Kidney (tissue), 14 donors: ENCODE measurements around the gene BIN1. TPM values are rescaled to one million over a fixed set of nuclear protein-coding genes. Genes with fewer than 3 reads are reported as not detected.

ENCODE experiments used
- DNase-seq, 5 donors: peaks; one replicate each; pipeline ENCODE4 v3.0.0-alpha.2; 2013 to 2020
- FAIRE-seq: peaks from 2 replicates; lab custom pipeline; 2012; peaks lifted over from hg19 to GRCh38; lab: Jason Lieb, UNC
- H3K27ac ChIP-seq, 2 donors: one replicate each; pipeline ENCODE4 v1.7.0; 2013; ENCODE audit warnings: low read depth in 2 of 2, low read length in 2 of 2, inconsistent platforms in 1 of 2
- H3K27me3 ChIP-seq: one replicate; pipeline ENCODE4 v1.7.1; 2013; ENCODE audit warnings: low read length, inconsistent platforms; ENCODE audit not compliant: control insufficient read depth, insufficient read depth
- H3K36me3 ChIP-seq, 3 donors: one replicate each; pipeline versions ENCODE4 v1.7.0 to v1.7.1; 2013; ENCODE audit warnings: low read length in 3 of 3, control low read depth in 1 of 3, inconsistent platforms in 1 of 3; ENCODE audit not compliant: insufficient read depth in 3 of 3, control insufficient read depth in 2 of 3
- H3K4me1 ChIP-seq, 3 donors: one replicate each; pipeline versions ENCODE4 v1.7.0 to v1.7.1; 2013; ENCODE audit warnings: low read length in 3 of 3, inconsistent platforms in 1 of 3, low read depth in 1 of 3; ENCODE audit not compliant: control insufficient read depth in 2 of 3, insufficient read depth in 2 of 3
- H3K4me3 ChIP-seq, 3 donors: one replicate each; pipeline versions ENCODE4 v1.7.0 to v1.8.1; 2013; ENCODE audit warnings: low read length in 3 of 3, control low read depth in 1 of 3, inconsistent platforms in 1 of 3
- H3K9ac ChIP-seq, 3 donors: one replicate each; pipeline versions ENCODE4 v1.7.0 to v1.7.1; 2013; ENCODE audit warnings: low read length in 3 of 3, control low read depth in 1 of 3, inconsistent platforms in 1 of 3
- H3K9me3 ChIP-seq, 3 donors: one replicate each; pipeline versions ENCODE4 v1.7.0 to v1.7.1; 2013; ENCODE audit warnings: low read length in 3 of 3, control low read depth in 1 of 3, inconsistent platforms in 1 of 3; ENCODE audit not compliant: control insufficient read depth in 2 of 3, insufficient read depth in 1 of 3
- intact Hi-C: fragments of 100-400 bp; cut with DNase I; formaldehyde crosslinking; loops from one replicate; pipeline ENCODE4 v1.11.1; 2022
- polyA plus RNA-seq: library from polyadenylated mRNA; stranded (reverse); fragments of 350-450 nt; fragmentation: Illumina TruSeq; extraction: RNeasy Lipid Tissue Mini Kit (QIAGEN cat#74804); gene quantifications from one replicate; pipeline ENCODE4 v1.2.3, GENCODE V29; 2014; ENCODE audit warnings: low read depth, low replicate concordance; ENCODE audit not compliant: insufficient read depth
- total RNA-seq: library from RNA; stranded (reverse); fragmentation: NEBNext Ultra II Directional; extraction: Animal tissue kit (Norgen Biotek cat#: 25700); gene quantifications from one replicate; pipeline ENCODE4 v1.2.1, GENCODE V29; 2021
- TF ChIP-seq, protein P1 (sequence below): IDR thresholded peaks from 3 replicates; pipeline ENCODE4 v1.5.1; 2012; ENCODE audit warnings: mild to moderate bottlenecking, moderate library complexity, borderline replicate concordance; ENCODE audit not compliant: insufficient read depth; ENCODE audit errors: extremely low read depth
- donor health status: control.
- donor health status: control.
- donor health status: control.
- donor health status: control.
- donor health status: control.
- donor health status: DM: yes; HTN: yes; CAD: no.
- donor health status: Normal renal cell carcinoma (clear cell type).

BIN1 gene
- total and polyA plus RNA-seq, 2 donors from 2014 or later: 121 to 167 TPM

DNA sequence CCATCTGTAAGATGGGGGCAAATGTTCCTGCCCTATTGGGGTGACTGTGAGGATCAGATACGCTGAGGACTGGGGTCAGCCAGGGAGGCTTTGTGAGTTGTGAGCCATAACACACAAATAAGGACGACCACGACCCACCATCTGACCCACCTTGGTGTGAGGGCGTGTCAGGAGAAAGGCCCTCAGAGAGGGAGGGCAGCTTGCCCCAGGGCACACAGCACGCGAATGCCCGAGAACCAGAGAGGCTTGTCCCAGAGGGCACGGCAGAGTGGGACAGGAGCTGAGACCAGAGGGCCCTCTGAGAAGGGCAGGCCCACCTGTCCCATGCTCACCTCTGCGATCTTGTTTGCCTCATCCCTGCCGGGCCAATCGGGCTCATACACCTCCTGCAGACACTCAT lies 36.7 kb downstream of the BIN1 start:
- H3K4me1 ChIP-seq: peaks cover 0 to 6% (median 4%) of the 10 kb centered on the region in 3 donors
- DNase-seq (no peak), FAIRE-seq (no peak)
- no peak overlapping the region for H3K9ac ChIP-seq
- H3K36me3 ChIP-seq: peaks cover 0 to 9% (median 0%) of the 10 kb centered on the region in 3 donors
- H3K9me3 ChIP-seq: no peaks in the 10 kb centered on the region
- H3K4me3 ChIP-seq: no peak overlapping the region
- H3K27ac ChIP-seq: no peak overlapping the region
- intact Hi-C loops: no loop called here
- no peaks in the 10 kb centered on the region for H3K27me3 ChIP-seq
- TF ChIP-seq, protein P1, sequence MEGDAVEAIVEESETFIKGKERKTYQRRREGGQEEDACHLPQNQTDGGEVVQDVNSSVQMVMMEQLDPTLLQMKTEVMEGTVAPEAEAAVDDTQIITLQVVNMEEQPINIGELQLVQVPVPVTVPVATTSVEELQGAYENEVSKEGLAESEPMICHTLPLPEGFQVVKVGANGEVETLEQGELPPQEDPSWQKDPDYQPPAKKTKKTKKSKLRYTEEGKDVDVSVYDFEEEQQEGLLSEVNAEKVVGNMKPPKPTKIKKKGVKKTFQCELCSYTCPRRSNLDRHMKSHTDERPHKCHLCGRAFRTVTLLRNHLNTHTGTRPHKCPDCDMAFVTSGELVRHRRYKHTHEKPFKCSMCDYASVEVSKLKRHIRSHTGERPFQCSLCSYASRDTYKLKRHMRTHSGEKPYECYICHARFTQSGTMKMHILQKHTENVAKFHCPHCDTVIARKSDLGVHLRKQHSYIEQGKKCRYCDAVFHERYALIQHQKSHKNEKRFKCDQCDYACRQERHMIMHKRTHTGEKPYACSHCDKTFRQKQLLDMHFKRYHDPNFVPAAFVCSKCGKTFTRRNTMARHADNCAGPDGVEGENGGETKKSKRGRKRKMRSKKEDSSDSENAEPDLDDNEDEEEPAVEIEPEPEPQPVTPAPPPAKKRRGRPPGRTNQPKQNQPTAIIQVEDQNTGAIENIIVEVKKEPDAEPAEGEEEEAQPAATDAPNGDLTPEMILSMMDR: no peak

DNA sequence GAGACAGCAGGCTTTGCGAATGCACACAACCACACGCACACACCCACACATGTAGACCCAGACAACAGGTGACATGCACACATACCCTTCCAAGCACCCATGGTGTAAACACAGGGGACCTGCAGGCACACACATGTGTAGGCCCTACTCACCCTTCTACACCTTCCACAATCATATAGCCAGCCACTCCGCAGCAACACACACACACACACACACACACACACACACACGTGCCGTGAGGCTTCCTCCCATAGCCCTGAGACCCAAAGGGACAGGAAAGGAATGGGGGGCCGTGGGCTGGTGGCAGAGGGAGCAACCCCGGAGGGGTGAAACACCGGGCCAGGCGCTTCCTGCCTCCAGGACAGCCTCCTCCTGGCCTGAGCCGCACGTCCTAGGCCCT lies 37.4 kb downstream of the BIN1 start:
- no peaks in the 10 kb centered on the region for H3K27me3 ChIP-seq
- peaks cover 0 to 9% (median 0%) of the 10 kb centered on the region in 3 donors for H3K36me3 ChIP-seq
- DNase-seq (no peak), FAIRE-seq (no peak)
- peaks cover 0 to 7% (median 4%) of the 10 kb centered on the region in 3 donors for H3K4me1 ChIP-seq
- TF ChIP-seq, protein P1: no peak
- H3K9ac ChIP-seq: no peak overlapping the region
- H3K27ac ChIP-seq: no peak overlapping the region
- H3K4me3 ChIP-seq: no peak overlapping the region
- H3K9me3 ChIP-seq: no peaks in the 10 kb centered on the region
- intact Hi-C loops: no loop called here

DNA sequence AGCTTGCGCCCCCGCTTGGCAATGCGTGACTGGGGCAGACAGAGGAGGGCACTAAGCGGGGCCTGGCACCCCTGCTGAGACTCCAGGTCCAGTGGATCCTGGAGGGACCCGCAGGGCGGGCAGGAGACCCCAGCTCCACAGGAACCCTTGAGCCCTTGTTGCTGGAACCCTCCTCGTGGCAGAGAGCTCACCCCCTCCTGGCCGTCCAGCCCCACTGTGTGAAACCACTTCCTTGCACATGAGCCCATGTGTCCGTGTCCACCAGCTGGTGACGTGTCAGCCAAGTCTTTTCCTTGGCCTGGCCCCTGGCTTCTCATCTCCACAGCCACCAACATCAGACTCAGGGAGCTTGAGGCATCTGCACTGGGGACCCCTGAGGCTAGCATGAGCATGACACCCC lies 38.0 kb downstream of the BIN1 start:
- Histone ChIP-seq H3K27me3 (no peaks in the 10 kb centered on the region), H3K27ac (no peak overlapping the region), H3K4me3 (no peak overlapping the region), H3K36me3 (peaks cover 0 to 9% (median 0%) of the 10 kb centered on the region in 3 donors), H3K4me1 (peaks cover 0 to 7% (median 4%) of the 10 kb centered on the region in 3 donors), H3K9ac (no peak overlapping the region), H3K9me3 (no peaks in the 10 kb centered on the region)
- DNase-seq (no peak), FAIRE-seq (no peak)
- TF ChIP-seq, protein P1: no peak
- intact Hi-C loops: no loop called here

DNA sequence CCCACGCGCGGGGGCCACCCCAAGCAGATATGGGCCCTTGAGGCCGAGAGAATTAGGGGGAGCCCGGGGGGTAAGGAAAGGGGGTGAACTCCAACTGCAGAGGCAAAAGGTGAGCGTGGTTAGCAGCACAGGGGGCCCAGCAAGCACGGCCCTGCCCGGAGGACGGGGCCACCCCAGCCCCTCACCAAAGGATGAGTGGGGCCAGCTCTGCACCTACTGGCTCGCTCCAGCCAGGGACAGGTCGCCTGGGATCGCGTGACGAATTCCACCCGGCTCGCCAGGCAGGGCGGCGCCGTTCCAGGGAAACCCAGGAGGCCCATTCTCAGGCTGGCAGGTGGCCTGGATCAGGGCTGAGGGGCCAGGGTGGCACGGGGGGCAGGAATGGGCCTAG lies 38.6 kb downstream of the BIN1 start:
- FAIRE-seq (no peak), DNase-seq (no peak)
- H3K36me3 ChIP-seq: peaks cover 0 to 9% (median 0%) of the 10 kb centered on the region in 3 donors
- H3K4me3 ChIP-seq: no peak overlapping the region
- H3K4me1 ChIP-seq: peaks cover 0 to 7% (median 4%) of the 10 kb centered on the region in 3 donors
- H3K27me3 ChIP-seq: no peaks in the 10 kb centered on the region
- no peaks in the 10 kb centered on the region for H3K9me3 ChIP-seq
- no peak overlapping the region for H3K9ac ChIP-seq
- TF ChIP-seq, protein P1: no peak
- intact Hi-C loops: no loop called here
- H3K27ac ChIP-seq: no peak overlapping the region
